ENCODE measurements around the gene NWD2.

NWD2 gene

DNA sequence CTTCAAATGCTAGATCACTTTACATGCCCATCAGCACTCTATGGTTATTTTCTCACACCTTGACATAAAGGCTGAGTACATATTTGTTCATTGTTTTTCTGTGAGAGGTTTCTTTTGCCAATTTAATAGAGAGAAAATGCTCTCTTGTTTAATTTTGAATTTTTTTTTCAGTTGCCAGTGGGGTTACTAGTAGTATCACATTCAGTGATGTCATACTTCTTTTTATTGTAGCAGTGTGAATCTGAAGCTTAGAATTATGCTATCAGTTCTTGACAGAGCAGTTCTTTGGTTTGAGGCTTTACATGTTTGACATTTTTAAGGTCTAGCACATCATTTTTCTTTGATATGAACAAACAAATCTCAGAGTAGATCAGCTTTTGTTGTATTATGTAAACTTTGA is 185.4 kb downstream of the NWD2 start:
- Histone ChIP-seq H3K4me2 (ENCODE audit: low read depth, low read length) (no peak overlapping the region), H3K79me2 (ENCODE audit: low read length) (no peaks in the 10 kb centered on the region), H3K36me3 (replicated peaks; ENCODE audit: insufficient read depth, low read length) (no peaks in the 10 kb centered on the region), H3K4me3 (ENCODE audit: low read length) (no peak overlapping the region), H3F3A (ENCODE audit: insufficient read depth, low read length) (no peaks in the 10 kb centered on the region), H3K9me2 (replicated peaks; ENCODE audit: insufficient read depth, low read length) (no peaks in the 10 kb centered on the region), H3K9ac (ENCODE audit: low read length) (no peak overlapping the region), H3K27me3 (replicated peaks; ENCODE audit: insufficient read depth, low read length) (no peaks in the 10 kb centered on the region), H4K20me1 (ENCODE audit: insufficient read depth, low read length) (no peaks in the 10 kb centered on the region), H3K9me3 (replicated peaks; ENCODE audit: insufficient read depth, low read length) (no peaks in the 10 kb centered on the region), H2AFZ (ENCODE audit: low read length) (no peak overlapping the region), H3K27ac (ENCODE audit: low read length) (no peak overlapping the region), H3K4me1 (ENCODE audit: low read length) (peaks cover 12% of the 10 kb centered on the region)
- TF ChIP-seq, protein P1, sequence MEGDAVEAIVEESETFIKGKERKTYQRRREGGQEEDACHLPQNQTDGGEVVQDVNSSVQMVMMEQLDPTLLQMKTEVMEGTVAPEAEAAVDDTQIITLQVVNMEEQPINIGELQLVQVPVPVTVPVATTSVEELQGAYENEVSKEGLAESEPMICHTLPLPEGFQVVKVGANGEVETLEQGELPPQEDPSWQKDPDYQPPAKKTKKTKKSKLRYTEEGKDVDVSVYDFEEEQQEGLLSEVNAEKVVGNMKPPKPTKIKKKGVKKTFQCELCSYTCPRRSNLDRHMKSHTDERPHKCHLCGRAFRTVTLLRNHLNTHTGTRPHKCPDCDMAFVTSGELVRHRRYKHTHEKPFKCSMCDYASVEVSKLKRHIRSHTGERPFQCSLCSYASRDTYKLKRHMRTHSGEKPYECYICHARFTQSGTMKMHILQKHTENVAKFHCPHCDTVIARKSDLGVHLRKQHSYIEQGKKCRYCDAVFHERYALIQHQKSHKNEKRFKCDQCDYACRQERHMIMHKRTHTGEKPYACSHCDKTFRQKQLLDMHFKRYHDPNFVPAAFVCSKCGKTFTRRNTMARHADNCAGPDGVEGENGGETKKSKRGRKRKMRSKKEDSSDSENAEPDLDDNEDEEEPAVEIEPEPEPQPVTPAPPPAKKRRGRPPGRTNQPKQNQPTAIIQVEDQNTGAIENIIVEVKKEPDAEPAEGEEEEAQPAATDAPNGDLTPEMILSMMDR (IDR thresholded peaks at IDR 0.05; ENCODE audit: low read length), result no peak
- TF ChIP-seq EZH2phosphoT487 (IDR thresholded peaks at IDR 0.05; ENCODE audit: low read length), result no peak
- no peak for TF ChIP-seq EZH2 (optimal IDR thresholded peaks at IDR 0.05; ENCODE audit: low read depth, low read length)
- no peak for DNase-seq

DNA sequence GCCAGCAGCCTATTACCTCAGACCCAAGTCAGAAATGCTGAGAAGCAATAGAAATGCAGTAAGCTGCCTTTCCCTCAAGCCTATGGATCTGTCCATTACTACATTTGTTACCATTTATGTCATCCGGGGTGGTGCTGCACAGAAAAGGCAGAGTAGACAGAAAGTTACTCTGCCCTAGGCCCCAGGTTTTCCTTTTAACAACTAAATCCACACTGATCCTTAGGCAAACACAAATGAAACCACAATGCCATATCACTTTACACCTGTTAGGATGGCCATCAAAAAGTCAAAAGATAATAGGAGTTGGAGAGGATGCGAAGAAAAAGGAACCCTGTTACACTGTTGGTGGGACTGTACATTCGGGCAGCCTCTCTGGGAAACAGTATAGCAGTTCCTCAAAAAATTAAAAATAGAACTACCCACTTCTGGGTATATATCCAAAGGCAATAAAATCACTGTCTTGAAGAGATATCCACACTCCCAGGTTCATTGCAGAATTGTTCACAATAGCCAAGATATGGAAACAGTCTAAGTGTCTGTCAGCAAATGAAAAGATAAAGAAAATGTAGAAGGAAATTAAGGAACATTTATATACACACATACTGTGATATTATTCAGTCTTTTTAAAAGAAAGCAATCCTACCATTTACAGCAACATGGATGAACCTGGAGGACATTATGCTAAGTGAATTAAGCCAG is 186.3 kb downstream of the NWD2 start:
- DNase-seq, result no peak
- Histone ChIP-seq H3K36me3 (replicated peaks; ENCODE audit: insufficient read depth, low read length) (no peaks in the 10 kb centered on the region), H3K4me2 (ENCODE audit: low read depth, low read length) (0 out of 2 replicates have a peak overlapping the region, but pooled peaks have one; percentile 4), H3K4me1 (ENCODE audit: low read length) (peaks cover 12% of the 10 kb centered on the region), H3F3A (ENCODE audit: insufficient read depth, low read length) (no peaks in the 10 kb centered on the region), H3K27ac (ENCODE audit: low read length) (no peak overlapping the region), H3K27me3 (replicated peaks; ENCODE audit: insufficient read depth, low read length) (no peaks in the 10 kb centered on the region), H3K9ac (ENCODE audit: low read length) (no peak overlapping the region), H3K79me2 (ENCODE audit: low read length) (no peaks in the 10 kb centered on the region), H2AFZ (ENCODE audit: low read length) (no peak overlapping the region), H3K9me2 (replicated peaks; ENCODE audit: insufficient read depth, low read length) (no peaks in the 10 kb centered on the region), H3K4me3 (ENCODE audit: low read length) (no peak overlapping the region), H3K9me3 (replicated peaks; ENCODE audit: insufficient read depth, low read length) (no peaks in the 10 kb centered on the region), H4K20me1 (ENCODE audit: insufficient read depth, low read length) (no peaks in the 10 kb centered on the region)
- no peak for TF ChIP-seq EZH2phosphoT487 (IDR thresholded peaks at IDR 0.05; ENCODE audit: low read length)
- TF ChIP-seq, protein P1 (IDR thresholded peaks at IDR 0.05; ENCODE audit: low read length), result no peak
- TF ChIP-seq EZH2 (optimal IDR thresholded peaks at IDR 0.05; ENCODE audit: low read depth, low read length), result no peak

DNA sequence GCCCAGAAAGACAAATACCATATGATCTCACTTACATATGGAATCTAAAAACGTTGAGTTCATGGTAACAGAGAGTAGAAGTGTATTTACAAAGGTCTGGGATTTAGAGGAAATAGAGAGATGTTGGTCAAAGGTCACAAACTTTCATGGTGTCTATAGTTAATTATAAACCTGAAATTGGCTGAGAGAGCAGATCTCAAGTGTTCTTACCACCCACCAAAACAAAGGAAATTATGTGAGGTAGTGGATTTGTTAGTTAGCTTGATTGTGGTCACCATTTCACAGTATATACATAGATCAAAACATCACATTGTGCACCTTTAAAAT is 186.8 kb downstream of the NWD2 start:
- Histone ChIP-seq H4K20me1 (ENCODE audit: insufficient read depth, low read length) (no peaks in the 10 kb centered on the region), H3F3A (ENCODE audit: insufficient read depth, low read length) (no peaks in the 10 kb centered on the region), H3K79me2 (ENCODE audit: low read length) (no peaks in the 10 kb centered on the region), H3K9me3 (replicated peaks; ENCODE audit: insufficient read depth, low read length) (no peaks in the 10 kb centered on the region), H3K9me2 (replicated peaks; ENCODE audit: insufficient read depth, low read length) (no peaks in the 10 kb centered on the region), H3K9ac (ENCODE audit: low read length) (no peak overlapping the region), H3K4me2 (ENCODE audit: low read depth, low read length) (no peak overlapping the region), H2AFZ (ENCODE audit: low read length) (no peak overlapping the region), H3K27me3 (replicated peaks; ENCODE audit: insufficient read depth, low read length) (no peaks in the 10 kb centered on the region), H3K4me3 (ENCODE audit: low read length) (no peak overlapping the region), H3K36me3 (replicated peaks; ENCODE audit: insufficient read depth, low read length) (no peaks in the 10 kb centered on the region), H3K4me1 (ENCODE audit: low read length) (peaks cover 12% of the 10 kb centered on the region), H3K27ac (ENCODE audit: low read length) (no peak overlapping the region)
- TF ChIP-seq EZH2phosphoT487 (IDR thresholded peaks at IDR 0.05; ENCODE audit: low read length) (no peak), EZH2 (optimal IDR thresholded peaks at IDR 0.05; ENCODE audit: low read depth, low read length) (no peak)
- TF ChIP-seq, protein P1 (IDR thresholded peaks at IDR 0.05; ENCODE audit: low read length), result no peak
- peak; percentile 74 for DNase-seq
